Parathyroid adenoma (tissue), 2 donors: ENCODE data around the gene ATXN1L.
"Not testable (repeated sequence)": the region's sequence is repeated elsewhere in the genome, so short reads cannot be mapped to it uniquely, and the experiment has no call there.

ENCODE experiments used
- H2AFZ ChIP-seq: fragments of 300-600 bp; sonication (generic); one replicate; pipeline ENCODE4 v1.7.0; 2017; ENCODE audit warnings: antibody characterized with exemption, mild to moderate bottlenecking
- H3K27ac ChIP-seq: fragments of 300-600 bp; sonication (generic); one replicate; pipeline ENCODE4 v1.7.0; 2017
- H3K27me3 ChIP-seq: fragments of 300-600 bp; sonication (generic); one replicate; pipeline ENCODE4 v1.7.0; 2017; ENCODE audit warnings: low read length; ENCODE audit not compliant: control insufficient read depth, insufficient read depth
- H3K36me3 ChIP-seq: fragments of 300-600 bp; sonication (generic); one replicate; pipeline ENCODE4 v1.7.0; 2017; ENCODE audit warnings: low read length; ENCODE audit not compliant: control insufficient read depth, insufficient read depth
- H3K4me1 ChIP-seq: fragments of 300-600 bp; sonication (generic); one replicate; pipeline ENCODE4 v1.7.0; 2017; ENCODE audit warnings: control low read depth
- H3K4me2 ChIP-seq: fragments of 300-600 bp; sonication (generic); one replicate; pipeline ENCODE4 v1.7.0; 2017; ENCODE audit warnings: low read length
- H3K4me3 ChIP-seq: fragments of 300-600 bp; sonication (generic); one replicate; pipeline ENCODE4 v1.7.0; 2017; ENCODE audit warnings: low read depth, low read length
- H3K79me2 ChIP-seq: fragments of 300-600 bp; sonication (generic); one replicate; pipeline ENCODE4 v1.7.0; 2017; ENCODE audit warnings: control low read depth
- H3K9ac ChIP-seq: fragments of 300-600 bp; sonication (generic); one replicate; pipeline ENCODE4 v1.7.0; 2017; ENCODE audit warnings: mild to moderate bottlenecking
- H3K9me3 ChIP-seq: fragments of 300-600 bp; sonication (generic); one replicate; pipeline ENCODE4 v1.7.0; 2017; ENCODE audit warnings: low read length; ENCODE audit not compliant: control insufficient read depth
- CTCF ChIP-seq: fragments of 300-600 bp; sonication (generic); IDR thresholded peaks from one replicate; pipeline ENCODE4 v1.7.0; 2017; ENCODE audit warnings: antibody characterized with exemption, mild to moderate bottlenecking
- donor health status: primary hyperparathyroidism.

ATXN1L gene

GRCh38 chr16:71855937-71856662, 10.3 kb downstream of the ATXN1L start:
- no peak overlapping the region for H3K9ac ChIP-seq
- H3K36me3 ChIP-seq = no peaks in the 10 kb centered on the region
- H3K79me2 ChIP-seq = peaks cover 28% of the 10 kb centered on the region
- H3K27ac ChIP-seq = no peak overlapping the region
- H3K4me2 ChIP-seq = no peak overlapping the region
- no peak overlapping the region for H3K4me3 ChIP-seq
- H3K9me3 ChIP-seq = no peaks in the 10 kb centered on the region
- H3K27me3 ChIP-seq = no peaks in the 10 kb centered on the region
- H3K4me1 ChIP-seq = no peaks in the 10 kb centered on the region
- H2AFZ ChIP-seq = no peak overlapping the region
- no peak for TF ChIP-seq CTCF

GRCh38 chr16:71859762-71860521, 14.2 kb downstream of the ATXN1L start:
- Histone ChIP-seq H3K4me2 (no peak overlapping the region), H3K9ac (no peak overlapping the region), H3K27ac (no peak overlapping the region), H3K36me3 (no peaks in the 10 kb centered on the region), H3K9me3 (no peaks in the 10 kb centered on the region), H3K27me3 (no peaks in the 10 kb centered on the region), H3K4me1 (no peaks in the 10 kb centered on the region), H3K79me2 (peaks cover 2% of the 10 kb centered on the region), H3K4me3 (no peak overlapping the region), H2AFZ (no peak overlapping the region)
- TF ChIP-seq CTCF = no peak

GRCh38 chr16:71863995-71864394, 18.2 kb downstream of the ATXN1L start:
- H3K9me3 ChIP-seq = no peaks in the 10 kb centered on the region
- no peaks in the 10 kb centered on the region for H3K4me1 ChIP-seq
- H3K79me2 ChIP-seq = no peaks in the 10 kb centered on the region
- no peak overlapping the region for H3K27ac ChIP-seq
- H3K4me3 ChIP-seq = no peak overlapping the region
- H3K9ac ChIP-seq = no peak overlapping the region
- no peak overlapping the region for H2AFZ ChIP-seq
- TF ChIP-seq CTCF = no peak
- no peaks in the 10 kb centered on the region for H3K27me3 ChIP-seq
- no peak overlapping the region for H3K4me2 ChIP-seq
- no peaks in the 10 kb centered on the region for H3K36me3 ChIP-seq

GRCh38 chr16:71865173-71865863, 19.5 kb downstream of the ATXN1L start:
- no peaks in the 10 kb centered on the region for H3K36me3 ChIP-seq
- no peaks in the 10 kb centered on the region for H3K9me3 ChIP-seq
- H3K9ac ChIP-seq = no peak overlapping the region
- no peaks in the 10 kb centered on the region for H3K27me3 ChIP-seq
- no peak for TF ChIP-seq CTCF
- H3K79me2 ChIP-seq = no peaks in the 10 kb centered on the region
- H2AFZ ChIP-seq = no peak overlapping the region
- H3K4me3 ChIP-seq = no peak overlapping the region
- H3K4me1 ChIP-seq = no peaks in the 10 kb centered on the region
- no peak overlapping the region for H3K27ac ChIP-seq
- H3K4me2 ChIP-seq = no peak overlapping the region

- H3K27ac ChIP-seq, H3K9ac ChIP-seq, H3K79me2 ChIP-seq, H3K4me1 ChIP-seq, H3K9me3 ChIP-seq, H3K36me3 ChIP-seq, H3K4me2 ChIP-seq, H2AFZ ChIP-seq, H3K4me3 ChIP-seq, H3K27me3 ChIP-seq: not testable (repeated sequence)
These were observed 21.4 kb downstream of the ATXN1L start for GRCh38 chr16:71867175-71867574.
